Measurements from ENCODE around the gene DENND4B. TPM values are rescaled to one million over a fixed set of nuclear protein-coding genes. Genes with fewer than 3 reads are reported as not detected.
A peak's percentile ranks its signal among the peaks of the same experiment; 100 is the strongest.
"Not testable (repeated sequence)": the region's sequence is repeated elsewhere in the genome, so short reads cannot be mapped to it uniquely, and the experiment has no call there.

DENND4B gene
- 44.3 TPM for polyA plus RNA-seq (ENCODE audit: insufficient read length)
- long read RNA-seq, donor 1, partial matches to known transcripts = 0 of 2 reads
- long read RNA-seq, donor 1, other reads (novel, unspliced or antisense) = 0 of 2 reads
- long read RNA-seq, donor 2 = 0 reads
- long read RNA-seq, donor 3 = 0 reads
- long read RNA-seq, donor 4 = 0 reads
- long read RNA-seq, donor 5, partial matches to known transcripts = 0 of 1 reads
- long read RNA-seq, donor 5, other reads (novel, unspliced or antisense) = 0 of 1 reads
- long read RNA-seq, donor 6 = 0 reads
- long read RNA-seq, donor 7, partial matches to known transcripts = 0 of 2 reads
- long read RNA-seq, donor 7, other reads (novel, unspliced or antisense) = 0 of 2 reads
- long read RNA-seq, donor 8 = 0 reads

GRCh38 chr1:153946622-153947241, at the start of gene DENND4B:
Gene DENND4B, minus strand, starts transcription at chr1:153946718. Its CDS starts 2,344 bp downstream, at chr1:153944374.
- DNase-seq = peak; percentile 76

DNA sequence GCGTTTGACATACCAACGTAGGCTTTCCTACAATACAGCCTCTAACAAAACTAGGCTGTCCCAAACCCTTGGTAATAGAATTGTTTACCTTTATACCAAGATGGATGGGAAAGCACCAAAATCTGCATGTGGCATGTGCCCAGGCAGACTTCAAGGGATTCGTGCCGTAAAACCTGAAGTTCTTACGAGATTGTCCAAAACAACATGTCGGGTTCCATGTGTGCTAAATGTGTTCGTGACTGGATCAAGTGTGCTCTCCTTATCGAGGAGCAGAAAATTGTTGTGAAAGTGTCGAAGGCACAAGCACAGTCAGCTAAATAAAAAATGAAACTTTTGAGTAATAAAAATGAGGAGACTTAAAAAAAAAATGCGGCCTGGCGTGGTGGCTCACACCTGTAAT, 49.1 kb upstream of the DENND4B start:
- DNase-seq = no peak

DNA sequence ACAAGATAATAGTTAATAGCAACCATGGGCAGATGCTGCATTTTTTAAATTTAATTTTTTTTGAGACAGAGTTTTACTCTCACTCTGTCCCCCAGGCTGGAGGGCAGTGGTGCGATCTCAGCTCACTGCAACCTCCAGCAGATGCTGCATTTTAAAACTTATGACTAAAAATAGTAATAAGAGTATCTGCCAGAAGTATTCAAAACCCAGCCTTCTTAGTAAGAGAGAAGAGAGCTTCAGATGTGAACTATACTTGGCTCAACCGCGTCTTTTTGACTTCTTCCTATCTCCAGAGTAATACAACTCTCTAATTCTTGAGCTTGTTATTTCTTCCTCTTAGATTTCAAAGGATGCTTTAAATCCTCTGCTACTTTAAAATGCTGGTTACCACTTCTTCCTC, 48.7 kb upstream of the DENND4B start:
- no peak for DNase-seq

GRCh38 chr1:153991806-153992205, 45.3 kb upstream of the DENND4B start:
- no peak for DNase-seq

- DNase-seq = no peak
Measured at GRCh38 chr1:153991151-153991630, 44.7 kb upstream of the DENND4B start.

GRCh38 chr1:153990468-153991150, 44.1 kb upstream of the DENND4B start, which contains the start of gene RPS27:
Gene RPS27, plus strand, starts transcription at chr1:153990762. Its CDS starts 35 bp downstream, at chr1:153990797.
- DNase-seq = peak; percentile 98

DNA sequence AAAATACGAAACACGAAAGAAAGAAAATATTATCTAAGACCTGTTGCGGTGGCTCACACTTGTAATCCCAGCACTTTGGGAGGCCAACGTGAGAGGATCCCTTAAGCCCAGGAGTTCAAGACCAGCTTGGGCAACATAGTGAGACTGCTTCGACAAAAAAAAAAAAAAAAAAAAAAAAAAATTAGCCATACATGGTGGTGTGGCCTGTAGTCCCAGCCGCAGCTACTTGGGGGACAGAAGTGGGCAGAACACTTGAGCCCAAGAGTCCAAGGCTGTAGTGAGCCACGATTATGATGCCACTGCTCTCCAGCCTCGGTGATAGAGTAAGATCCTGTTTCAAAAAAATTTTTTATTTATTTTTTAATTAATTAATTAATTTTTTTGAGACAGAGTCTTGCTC, 41.1 kb upstream of the DENND4B start:
- DNase-seq = no peak

GRCh38 chr1:153985941-153986761, 39.6 kb upstream of the DENND4B start, which contains the start of gene RAB13:
Gene RAB13, minus strand, starts transcription at chr1:153986339. Its CDS starts 103 bp downstream, at chr1:153986236.
- peak; percentile 83 for DNase-seq

- DNase-seq = no peak
Measured at GRCh38 chr1:153985341-153985912, 38.9 kb upstream of the DENND4B start.

DNA sequence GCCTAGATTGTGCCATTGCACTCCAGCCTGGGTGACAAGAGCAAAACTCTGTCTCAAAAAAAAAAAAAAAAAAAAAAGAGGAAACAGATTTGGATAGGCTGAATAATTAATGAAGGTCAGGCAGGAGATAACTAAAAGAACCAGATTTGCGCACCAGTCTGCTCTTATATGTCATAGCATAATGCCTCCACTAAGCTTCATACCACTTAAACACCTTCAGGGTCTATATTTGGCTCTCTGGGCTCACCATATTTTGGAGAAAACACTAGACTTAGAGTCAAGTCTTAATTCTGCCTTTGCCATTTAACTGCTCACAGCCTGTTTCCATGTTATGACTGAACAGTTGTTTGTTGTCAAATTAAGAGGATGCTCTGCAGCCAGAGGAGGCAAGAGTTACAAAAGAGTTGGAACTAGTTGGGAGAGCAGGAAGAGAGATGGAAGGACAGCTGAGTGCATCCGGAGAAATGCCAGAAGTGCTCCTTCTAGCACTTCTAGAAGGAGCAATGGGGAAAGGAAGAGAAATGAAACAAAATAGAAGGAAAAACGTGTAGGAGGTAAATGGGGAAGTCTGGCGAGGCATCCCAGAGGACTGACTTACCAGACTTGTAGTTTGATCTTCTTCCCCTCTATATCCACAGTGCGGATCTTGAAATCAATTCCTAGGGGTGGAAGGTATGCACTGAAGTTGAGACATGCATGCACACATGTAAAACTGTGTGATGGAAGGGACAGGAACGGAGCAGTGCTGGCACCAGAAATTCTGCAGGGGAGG, 37.8 kb upstream of the DENND4B start:
- DNase-seq = no peak

GRCh38 chr1:153981735-153982134, 35.2 kb upstream of the DENND4B start:
- not testable (repeated sequence) for DNase-seq

GRCh38 chr1:153979091-153979490, 32.6 kb upstream of the DENND4B start:
- not testable (repeated sequence) for DNase-seq

DNA sequence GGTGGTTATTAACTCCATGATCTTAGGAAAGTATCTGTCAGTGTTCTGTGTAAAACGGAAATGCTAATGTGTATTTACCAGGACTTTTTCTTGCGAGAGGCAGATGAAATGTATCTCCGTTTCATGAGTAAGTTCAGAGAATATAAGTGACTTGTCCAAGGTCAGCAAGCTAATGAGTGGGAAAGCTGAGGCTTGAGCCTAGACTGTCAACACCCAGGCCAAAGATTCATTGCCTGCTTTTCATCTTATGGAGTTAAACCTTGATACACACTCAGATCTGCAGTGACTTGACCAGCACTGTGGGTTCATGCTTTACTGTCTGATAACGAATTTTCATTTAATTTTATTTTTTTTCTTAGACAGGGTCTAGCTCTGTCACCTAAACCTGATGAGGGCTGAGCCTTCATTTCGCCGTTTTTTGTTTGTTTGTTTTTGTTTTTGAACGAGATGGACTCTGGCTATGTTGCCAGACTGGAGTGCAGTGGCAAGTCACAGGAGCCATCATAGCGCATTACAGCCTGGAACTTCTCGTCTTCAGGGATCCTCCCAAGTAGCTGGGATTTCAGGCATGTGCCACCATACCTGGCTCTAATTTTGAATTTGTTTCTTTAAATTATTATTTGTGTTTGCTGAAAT, 31.9 kb upstream of the DENND4B start:
- no peak for DNase-seq

GRCh38 chr1:153977250-153978240, 31.0 kb upstream of the DENND4B start, which contains the start of gene JTB:
Gene JTB, minus strand, starts transcription at chr1:153977674. Its CDS starts 422 bp downstream, at chr1:153977252.
- peak; percentile 87 for DNase-seq

DNA sequence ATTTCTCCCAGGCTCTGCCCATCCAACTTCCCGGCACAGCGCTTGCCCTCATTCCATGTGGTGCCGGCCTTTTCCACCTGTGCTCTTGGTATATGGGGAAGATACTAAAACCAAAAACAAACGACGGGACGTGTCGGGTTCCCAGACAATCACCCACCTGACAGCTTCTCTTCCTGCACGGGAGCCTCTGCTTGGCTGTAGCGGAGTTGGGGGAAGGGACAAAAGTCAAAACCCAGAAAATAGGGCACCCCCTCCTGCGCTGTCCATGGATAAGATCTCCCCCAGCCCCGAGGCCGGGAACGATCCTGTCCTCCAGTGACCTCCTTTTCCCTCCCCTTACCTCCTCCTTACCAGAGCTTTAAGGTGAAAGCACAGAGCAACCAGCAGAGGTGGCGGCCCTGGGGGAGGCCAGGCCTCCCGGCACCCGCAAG, 30.3 kb upstream of the DENND4B start:
- DNase-seq = no peak

GRCh38 chr1:153973525-153973924, 27.0 kb upstream of the DENND4B start:
- DNase-seq = no peak

GRCh38 chr1:153973071-153973470, 26.6 kb upstream of the DENND4B start:
- DNase-seq = no peak

- no peak for DNase-seq
Measured at GRCh38 chr1:153970346-153970745, 23.8 kb upstream of the DENND4B start.

DNA sequence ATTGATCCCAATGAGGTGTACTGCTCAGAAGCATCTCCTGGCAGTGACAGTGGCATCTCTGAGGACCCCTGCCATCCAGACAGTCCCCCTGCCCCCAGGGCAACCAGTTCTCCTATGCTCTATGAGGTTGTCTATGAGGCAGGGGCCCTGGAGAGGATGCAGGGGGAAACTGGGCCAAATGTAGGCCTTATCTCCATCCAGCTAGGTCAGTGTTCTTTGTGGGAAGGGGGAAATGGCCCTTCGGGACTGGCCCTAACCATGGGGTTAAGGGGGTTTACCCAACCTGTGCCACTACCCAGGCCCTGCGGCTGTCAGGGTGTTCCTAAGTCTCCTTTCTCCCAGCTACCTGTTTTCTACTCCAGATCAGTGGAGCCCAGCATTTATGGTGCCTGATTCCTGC, 22.5 kb upstream of the DENND4B start:
- no peak for DNase-seq
